ENCODE results near the gene ETV5. TPM values are rescaled to one million over a fixed set of nuclear protein-coding genes. Genes with fewer than 3 reads are reported as not detected.

Gene ETV5
- total RNA-seq, 1 experiment from 2014 or later = 16.2 TPM

DNA sequence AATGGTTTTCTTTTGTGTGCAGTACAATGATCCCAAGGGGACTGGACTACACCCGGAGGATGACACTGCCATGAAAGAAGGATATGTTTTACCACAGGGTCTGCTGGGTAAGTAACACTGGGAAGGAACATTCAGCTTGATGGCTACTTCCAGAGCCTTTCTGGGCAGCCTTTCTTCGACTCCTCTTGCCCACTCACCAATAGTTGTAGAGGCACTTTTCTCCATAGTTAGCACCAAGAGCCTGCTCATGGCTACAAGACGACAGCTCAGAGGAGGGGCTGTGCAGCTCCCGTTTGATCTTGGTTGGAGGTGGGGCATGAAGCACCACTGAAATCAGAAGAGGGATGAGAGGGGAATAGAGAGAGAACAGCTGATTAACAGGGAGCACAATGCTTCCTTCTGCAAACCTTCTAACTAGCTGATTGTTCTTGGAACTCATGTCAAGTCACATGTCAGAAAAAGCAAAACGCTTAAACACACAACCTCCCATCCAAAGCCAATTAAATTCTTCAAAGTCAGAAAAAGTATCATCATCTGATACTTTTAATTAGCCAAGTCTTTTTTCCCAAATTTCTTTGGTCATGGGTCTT, 27.9 kb downstream of the ETV5 start:
- Mint-ChIP-seq H3K27ac (ENCODE audit: unreplicated experiment) (no peak overlapping the region), H3K27me3 (ENCODE audit: insufficient read depth, unreplicated experiment) (no peaks in the 10 kb centered on the region), H3K9me3 (ENCODE audit: unreplicated experiment) (peaks cover 3% of the 10 kb centered on the region), H3K4me3 (ENCODE audit: unreplicated experiment) (no peak overlapping the region), H3K4me1 (ENCODE audit: low read depth, unreplicated experiment) (no peaks in the 10 kb centered on the region), H3K36me3 (ENCODE audit: insufficient read depth, unreplicated experiment) (no peaks in the 10 kb centered on the region)
- no peak for DNase-seq
- no TSS peak for BruUV-seq (replicated peaks)
- ChIA-PET CTCF (no interaction called here), POLR2A (no interaction called here)
- Histone ChIP-seq H3K4me1 (no peaks in the 10 kb centered on the region), H3K4me3 (ENCODE audit: low read depth, low read length) (no peak overlapping the region), H3K36me3 (ENCODE audit: control insufficient read depth, insufficient read depth, low read length) (no peaks in the 10 kb centered on the region), H3K9me3 (no peaks in the 10 kb centered on the region), H3K27me3 (replicated peaks; ENCODE audit: control insufficient read depth, insufficient read depth, low read length) (no peaks in the 10 kb centered on the region)
- TF ChIP-seq, protein P1, sequence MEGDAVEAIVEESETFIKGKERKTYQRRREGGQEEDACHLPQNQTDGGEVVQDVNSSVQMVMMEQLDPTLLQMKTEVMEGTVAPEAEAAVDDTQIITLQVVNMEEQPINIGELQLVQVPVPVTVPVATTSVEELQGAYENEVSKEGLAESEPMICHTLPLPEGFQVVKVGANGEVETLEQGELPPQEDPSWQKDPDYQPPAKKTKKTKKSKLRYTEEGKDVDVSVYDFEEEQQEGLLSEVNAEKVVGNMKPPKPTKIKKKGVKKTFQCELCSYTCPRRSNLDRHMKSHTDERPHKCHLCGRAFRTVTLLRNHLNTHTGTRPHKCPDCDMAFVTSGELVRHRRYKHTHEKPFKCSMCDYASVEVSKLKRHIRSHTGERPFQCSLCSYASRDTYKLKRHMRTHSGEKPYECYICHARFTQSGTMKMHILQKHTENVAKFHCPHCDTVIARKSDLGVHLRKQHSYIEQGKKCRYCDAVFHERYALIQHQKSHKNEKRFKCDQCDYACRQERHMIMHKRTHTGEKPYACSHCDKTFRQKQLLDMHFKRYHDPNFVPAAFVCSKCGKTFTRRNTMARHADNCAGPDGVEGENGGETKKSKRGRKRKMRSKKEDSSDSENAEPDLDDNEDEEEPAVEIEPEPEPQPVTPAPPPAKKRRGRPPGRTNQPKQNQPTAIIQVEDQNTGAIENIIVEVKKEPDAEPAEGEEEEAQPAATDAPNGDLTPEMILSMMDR (IDR thresholded peaks at IDR 0.05; ENCODE audit: insufficient read depth in 1 of 2, low read depth in 1 of 2, low read length in 1 of 2, severe bottlenecking in 1 of 2, unreplicated experiment in 1 of 2) = no peak
- intact Hi-C loops (cut with micrococcal nuclease; ENCODE audit: unreplicated experiment) = no loop called here

DNA sequence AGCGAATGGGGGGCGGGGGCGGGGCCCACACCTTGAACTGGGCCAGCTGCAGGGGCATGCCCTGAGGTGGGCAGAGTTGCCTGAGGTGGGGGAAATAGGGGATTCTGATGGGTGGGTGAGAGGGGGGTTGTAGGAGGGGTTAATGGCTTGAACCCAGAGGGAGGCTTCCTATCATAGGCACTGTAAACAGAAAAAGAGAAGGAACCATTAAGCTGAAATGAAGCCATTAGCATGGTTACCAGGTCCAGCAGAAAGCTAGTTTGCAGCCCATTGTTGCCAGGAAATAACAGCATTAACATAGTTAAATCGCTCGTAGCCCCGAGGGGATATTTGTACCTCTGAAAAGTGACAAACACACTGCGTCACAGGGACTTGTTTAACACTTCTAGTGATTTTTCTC, 29.0 kb downstream of the ETV5 start:
- intact Hi-C loops (cut with micrococcal nuclease; ENCODE audit: unreplicated experiment) = no loop called here
- Mint-ChIP-seq H3K36me3 (ENCODE audit: insufficient read depth, unreplicated experiment) (no peaks in the 10 kb centered on the region), H3K27ac (ENCODE audit: unreplicated experiment) (no peak overlapping the region), H3K4me3 (ENCODE audit: unreplicated experiment) (no peak overlapping the region), H3K27me3 (ENCODE audit: insufficient read depth, unreplicated experiment) (no peaks in the 10 kb centered on the region), H3K9me3 (ENCODE audit: unreplicated experiment) (no peaks in the 10 kb centered on the region), H3K4me1 (ENCODE audit: low read depth, unreplicated experiment) (no peaks in the 10 kb centered on the region)
- Histone ChIP-seq H3K27me3 (replicated peaks; ENCODE audit: control insufficient read depth, insufficient read depth, low read length) (no peaks in the 10 kb centered on the region), H3K4me3 (ENCODE audit: low read depth, low read length) (no peak overlapping the region), H3K36me3 (ENCODE audit: control insufficient read depth, insufficient read depth, low read length) (no peaks in the 10 kb centered on the region), H3K4me1 (no peaks in the 10 kb centered on the region), H3K9me3 (no peaks in the 10 kb centered on the region)
- ChIA-PET CTCF (no interaction called here), POLR2A (no interaction called here)
- no peak for DNase-seq
- TF ChIP-seq, protein P1 (IDR thresholded peaks at IDR 0.05; ENCODE audit: insufficient read depth in 1 of 2, low read depth in 1 of 2, low read length in 1 of 2, severe bottlenecking in 1 of 2, unreplicated experiment in 1 of 2) = no peak
- BruUV-seq (replicated peaks) = no TSS peak

DNA sequence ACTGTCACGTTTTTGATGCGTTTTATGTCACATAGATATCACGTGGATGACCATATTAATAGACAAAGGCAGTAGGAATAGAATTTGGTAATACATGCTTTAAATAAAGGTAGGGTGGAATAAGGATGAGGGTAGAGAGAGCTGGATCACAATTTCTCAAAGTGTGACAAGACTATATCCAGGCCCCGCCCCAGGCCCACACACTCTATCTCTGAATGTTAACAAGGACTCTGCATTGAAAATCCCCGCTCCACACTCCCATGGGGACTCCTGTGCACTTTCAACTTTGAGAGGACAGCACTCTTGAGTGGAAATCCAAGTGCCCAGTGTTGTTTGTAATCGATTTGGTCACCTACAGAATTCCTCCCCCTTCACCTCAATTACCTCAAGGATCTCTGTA, 31.4 kb downstream of the ETV5 start:
- Mint-ChIP-seq H3K36me3 (ENCODE audit: insufficient read depth, unreplicated experiment) (no peaks in the 10 kb centered on the region), H3K4me1 (ENCODE audit: low read depth, unreplicated experiment) (no peaks in the 10 kb centered on the region), H3K27me3 (ENCODE audit: insufficient read depth, unreplicated experiment) (no peaks in the 10 kb centered on the region), H3K9me3 (ENCODE audit: unreplicated experiment) (peaks cover 9% of the 10 kb centered on the region), H3K27ac (ENCODE audit: unreplicated experiment) (no peak overlapping the region), H3K4me3 (ENCODE audit: unreplicated experiment) (no peak overlapping the region)
- DNase-seq = no peak
- intact Hi-C loops (cut with micrococcal nuclease; ENCODE audit: unreplicated experiment) = no loop called here
- POLR2A ChIA-PET = no interaction called here
- no peaks in the 10 kb centered on the region; the same call in 1 of the 2 replicates for H3K9me3 ChIP-seq
- no peak overlapping the region for H3K4me3 ChIP-seq (ENCODE audit: low read depth, low read length)
- H3K27me3 ChIP-seq (replicated peaks; ENCODE audit: control insufficient read depth, insufficient read depth, low read length) = no peaks in the 10 kb centered on the region
- no TSS peak for BruUV-seq (replicated peaks)
- CTCF ChIA-PET = no interaction called here
- H3K4me1 ChIP-seq = no peaks in the 10 kb centered on the region
- TF ChIP-seq, protein P1 (IDR thresholded peaks at IDR 0.05; ENCODE audit: insufficient read depth in 1 of 2, low read depth in 1 of 2, low read length in 1 of 2, severe bottlenecking in 1 of 2, unreplicated experiment in 1 of 2) = no peak
- H3K36me3 ChIP-seq (ENCODE audit: control insufficient read depth, insufficient read depth, low read length) = no peaks in the 10 kb centered on the region

Data from Caco-2 (cell line).